DOHH2 (cell line): ENCODE results near the gene TSNAXIP1.
"Not testable (repeated sequence)": the region's sequence is repeated elsewhere in the genome, so short reads cannot be mapped to it uniquely, and the experiment has no call there.

ENCODE experiments used
- CTCF ChIP-seq: fragments of 200-600 bp; sonication (generic); IDR thresholded peaks from one replicate; pipeline ENCODE4 v1.5.1; 2014; ENCODE audit warnings: antibody characterized with exemption, mild to moderate bottlenecking, low read depth, low read length; ENCODE audit not compliant: poor library complexity, severe bottlenecking
- EZH2phosphoT487 ChIP-seq: fragments of 200-600 bp; sonication (generic); IDR thresholded peaks from 2 replicates; pipeline ENCODE4 v1.6.1; 2017; ENCODE audit warnings: borderline replicate concordance, mild to moderate bottlenecking, antibody characterized with exemption, low read length, moderate library complexity, mixed read lengths

- TF ChIP-seq CTCF, EZH2phosphoT487: not testable (repeated sequence)
Observed at GRCh38 chr16:67864044-67864443, 57.4 kb downstream of the TSNAXIP1 start.
